ENCODE measurements around the gene UBASH3A. TPM values are rescaled to one million over a fixed set of nuclear protein-coding genes. Genes with fewer than 3 reads are reported as not detected.
"Not testable (repeated sequence)": the region's sequence is repeated elsewhere in the genome, so short reads cannot be mapped to it uniquely, and the experiment has no call there.

UBASH3A gene
- polyA plus RNA-seq, 1 donor (not counting 4 experiments of a cell fraction or from before 2014, with no cell fraction given) = not detected

GRCh38 chr21:42469272-42469671 is 65.6 kb downstream of the UBASH3A start:
- Histone ChIP-seq H3K4me2 (ENCODE audit: control insufficient read depth, extremely low read depth, insufficient read depth, low read depth, low read length) (no peak overlapping the region), H3K9me3 (ENCODE audit: control insufficient read depth, low read depth, low read length) (no peaks in the 10 kb centered on the region), H3K79me2 (ENCODE audit: control insufficient read depth, insufficient read depth, low read length) (no peaks in the 10 kb centered on the region), H3K36me3 (ENCODE audit: control insufficient read depth in 2 of 2, extremely low read depth in 1 of 2, insufficient read depth in 2 of 2, low read length in 2 of 2) (no peaks in the 10 kb centered on the region), H4K20me1 (ENCODE audit: control insufficient read depth, extremely low read depth, insufficient read depth, low read length) (no peaks in the 10 kb centered on the region), H3K4me3 (ENCODE audit: control insufficient read depth in 2 of 3, extremely low read depth in 1 of 3, insufficient read depth in 2 of 3, low read depth in 1 of 3, low read length in 3 of 3) (no peak overlapping the region), H3K4me1 (ENCODE audit: control insufficient read depth, extremely low read depth, insufficient read depth, low read length) (peaks cover 16% of the 10 kb centered on the region), H3K27ac (ENCODE audit: control insufficient read depth, insufficient read depth, low read length) (no peak overlapping the region), H2AFZ (ENCODE audit: control insufficient read depth, low read length) (no peak overlapping the region), H3K9ac (ENCODE audit: control insufficient read depth, extremely low read depth, insufficient read depth, low read length) (no peak overlapping the region), H3K27me3 (ENCODE audit: control insufficient read depth, extremely low read depth, insufficient read depth, low read length) (no peaks in the 10 kb centered on the region), H3K9me1 (ENCODE audit: control insufficient read depth, extremely low read depth, insufficient read depth, low read length) (no peaks in the 10 kb centered on the region)
- no peak for FAIRE-seq
- dilution Hi-C loops (cut with MboI; ENCODE audit: extremely low pct_ligation_motif_present, low sequenced_read_pairs) = no loop called here
- no peak for DNase-seq (ENCODE audit: low read depth, low spot score)
- no peak for TF ChIP-seq EZH2 (IDR thresholded peaks at IDR 0.05; ENCODE audit: low read length)
- TF ChIP-seq CTCF (optimal IDR thresholded peaks at IDR 0.05 in 1 of 3, IDR thresholded peaks at IDR 0.05 in 1 of 3, conservative IDR thresholded peaks at IDR 0.05 in 1 of 3; ENCODE audit: extremely low read depth in 1 of 3, insufficient read depth in 2 of 3, low read length in 3 of 3) = no peak

GRCh38 chr21:42469726-42470125 is 66.0 kb downstream of the UBASH3A start:
- H3K9me3 ChIP-seq (ENCODE audit: control insufficient read depth, low read depth, low read length); H4K20me1 ChIP-seq (ENCODE audit: control insufficient read depth, extremely low read depth, insufficient read depth, low read length); H3K4me2 ChIP-seq (ENCODE audit: control insufficient read depth, extremely low read depth, insufficient read depth, low read depth, low read length); H3K36me3 ChIP-seq (ENCODE audit: control insufficient read depth in 2 of 2, extremely low read depth in 1 of 2, insufficient read depth in 2 of 2, low read length in 2 of 2); H3K27ac ChIP-seq (ENCODE audit: control insufficient read depth, insufficient read depth, low read length); H2AFZ ChIP-seq (ENCODE audit: control insufficient read depth, low read length); H3K9me1 ChIP-seq (ENCODE audit: control insufficient read depth, extremely low read depth, insufficient read depth, low read length); DNase-seq (ENCODE audit: low read depth, low spot score); H3K79me2 ChIP-seq (ENCODE audit: control insufficient read depth, insufficient read depth, low read length); FAIRE-seq; dilution Hi-C loops (cut with MboI; ENCODE audit: extremely low pct_ligation_motif_present, low sequenced_read_pairs); H3K4me3 ChIP-seq (ENCODE audit: control insufficient read depth in 2 of 3, extremely low read depth in 1 of 3, insufficient read depth in 2 of 3, low read depth in 1 of 3, low read length in 3 of 3); H3K9ac ChIP-seq (ENCODE audit: control insufficient read depth, extremely low read depth, insufficient read depth, low read length); H3K27me3 ChIP-seq (ENCODE audit: control insufficient read depth, extremely low read depth, insufficient read depth, low read length): not testable (repeated sequence)
- peaks cover 21% of the 10 kb centered on the region for H3K4me1 ChIP-seq (ENCODE audit: control insufficient read depth, extremely low read depth, insufficient read depth, low read length)

GRCh38 chr21:42471206-42471605 is 67.5 kb downstream of the UBASH3A start:
- Histone ChIP-seq H3K9me1 (ENCODE audit: control insufficient read depth, extremely low read depth, insufficient read depth, low read length) (no peaks in the 10 kb centered on the region), H3K27me3 (ENCODE audit: control insufficient read depth, extremely low read depth, insufficient read depth, low read length) (no peaks in the 10 kb centered on the region), H3K4me3 (ENCODE audit: control insufficient read depth in 2 of 3, extremely low read depth in 1 of 3, insufficient read depth in 2 of 3, low read depth in 1 of 3, low read length in 3 of 3) (no peak overlapping the region), H3K79me2 (ENCODE audit: control insufficient read depth, insufficient read depth, low read length) (no peaks in the 10 kb centered on the region), H4K20me1 (ENCODE audit: control insufficient read depth, extremely low read depth, insufficient read depth, low read length) (no peaks in the 10 kb centered on the region), H3K9me3 (ENCODE audit: control insufficient read depth, low read depth, low read length) (no peaks in the 10 kb centered on the region), H3K27ac (ENCODE audit: control insufficient read depth, insufficient read depth, low read length) (no peak overlapping the region), H2AFZ (ENCODE audit: control insufficient read depth, low read length) (no peak overlapping the region), H3K4me1 (ENCODE audit: control insufficient read depth, extremely low read depth, insufficient read depth, low read length) (peaks cover 25% of the 10 kb centered on the region), H3K9ac (ENCODE audit: control insufficient read depth, extremely low read depth, insufficient read depth, low read length) (no peak overlapping the region), H3K4me2 (ENCODE audit: control insufficient read depth, extremely low read depth, insufficient read depth, low read depth, low read length) (no peak overlapping the region), H3K36me3 (ENCODE audit: control insufficient read depth in 2 of 2, extremely low read depth in 1 of 2, insufficient read depth in 2 of 2, low read length in 2 of 2) (no peaks in the 10 kb centered on the region)
- no peak for DNase-seq (ENCODE audit: low read depth, low spot score)
- dilution Hi-C loops (cut with MboI; ENCODE audit: extremely low pct_ligation_motif_present, low sequenced_read_pairs) = no loop called here
- FAIRE-seq = no peak
- TF ChIP-seq CTCF (optimal IDR thresholded peaks at IDR 0.05 in 1 of 3, IDR thresholded peaks at IDR 0.05 in 1 of 3, conservative IDR thresholded peaks at IDR 0.05 in 1 of 3; ENCODE audit: extremely low read depth in 1 of 3, insufficient read depth in 2 of 3, low read length in 3 of 3) = no peak
- TF ChIP-seq EZH2 (IDR thresholded peaks at IDR 0.05; ENCODE audit: low read length) = no peak
